Measurements from ENCODE around the gene DUSP9.

DNA sequence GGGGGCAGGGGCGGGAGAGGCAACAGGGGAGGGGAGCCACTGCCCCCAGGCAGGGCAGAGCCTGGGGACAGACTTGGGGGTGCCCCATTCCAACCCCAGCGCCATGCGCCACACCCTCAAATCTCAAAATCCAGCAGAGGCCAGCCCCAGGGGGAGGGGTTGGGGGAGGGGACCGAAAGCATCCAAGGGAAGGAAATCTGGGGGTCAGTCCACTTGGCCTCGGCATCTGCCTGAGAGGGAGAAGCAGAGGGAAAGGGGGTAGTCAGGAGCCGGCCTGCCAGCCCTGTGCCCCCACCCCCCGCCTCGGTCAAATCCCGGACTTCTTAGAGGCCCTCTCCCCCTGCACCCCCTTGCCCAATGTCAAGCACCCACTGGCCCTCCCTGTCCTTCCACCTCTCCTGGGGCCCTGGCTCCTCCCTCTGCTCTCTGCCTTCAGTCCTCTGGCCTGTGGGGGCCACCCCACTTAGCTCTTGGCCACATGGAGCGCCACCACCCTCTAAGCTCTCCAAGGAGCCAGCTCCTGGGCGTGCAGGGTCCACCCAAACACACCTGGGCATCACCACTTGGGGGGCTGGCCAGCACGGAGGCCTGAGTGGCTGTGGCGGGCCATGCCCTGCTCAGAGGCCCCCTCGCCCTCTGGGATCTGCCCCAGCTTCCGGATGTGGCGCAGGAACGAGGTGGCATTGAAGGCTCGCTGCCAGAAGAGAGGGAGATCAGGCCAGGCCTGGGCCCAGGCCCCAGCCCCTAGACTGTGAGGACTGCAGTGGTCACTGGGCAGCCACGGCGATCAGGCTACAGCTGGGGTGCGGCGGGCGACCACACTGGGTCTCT, 23.1 kb downstream of the DUSP9 start:
- TF ChIP-seq, protein P1, sequence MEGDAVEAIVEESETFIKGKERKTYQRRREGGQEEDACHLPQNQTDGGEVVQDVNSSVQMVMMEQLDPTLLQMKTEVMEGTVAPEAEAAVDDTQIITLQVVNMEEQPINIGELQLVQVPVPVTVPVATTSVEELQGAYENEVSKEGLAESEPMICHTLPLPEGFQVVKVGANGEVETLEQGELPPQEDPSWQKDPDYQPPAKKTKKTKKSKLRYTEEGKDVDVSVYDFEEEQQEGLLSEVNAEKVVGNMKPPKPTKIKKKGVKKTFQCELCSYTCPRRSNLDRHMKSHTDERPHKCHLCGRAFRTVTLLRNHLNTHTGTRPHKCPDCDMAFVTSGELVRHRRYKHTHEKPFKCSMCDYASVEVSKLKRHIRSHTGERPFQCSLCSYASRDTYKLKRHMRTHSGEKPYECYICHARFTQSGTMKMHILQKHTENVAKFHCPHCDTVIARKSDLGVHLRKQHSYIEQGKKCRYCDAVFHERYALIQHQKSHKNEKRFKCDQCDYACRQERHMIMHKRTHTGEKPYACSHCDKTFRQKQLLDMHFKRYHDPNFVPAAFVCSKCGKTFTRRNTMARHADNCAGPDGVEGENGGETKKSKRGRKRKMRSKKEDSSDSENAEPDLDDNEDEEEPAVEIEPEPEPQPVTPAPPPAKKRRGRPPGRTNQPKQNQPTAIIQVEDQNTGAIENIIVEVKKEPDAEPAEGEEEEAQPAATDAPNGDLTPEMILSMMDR (IDR thresholded peaks at IDR 0.05): no peak
- no peak for TF ChIP-seq POLR2A (IDR thresholded peaks at IDR 0.05)

Data from heart left ventricle (tissue), 13 donors.